B cell (primary cell): Measurements from ENCODE around the gene LYST.

ENCODE experiments used
- CTCF ChIP-seq: fragments of 200-600 bp; IDR thresholded peaks from one replicate; pipeline ENCODE4 v1.8.0; 2022; ENCODE audit warnings: antibody characterized with exemption, mild to moderate bottlenecking
- EZH2 ChIP-seq: IDR thresholded peaks from 2 replicates; pipeline ENCODE4 v1.6.1; 2012; ENCODE audit warnings: borderline replicate concordance, low read depth, mild to moderate bottlenecking, moderate library complexity, low read length; ENCODE audit not compliant: insufficient read depth, poor library complexity, severe bottlenecking

GRCh38 chr1:235841938-235842545 is 24.7 kb downstream of the LYST start:
- TF ChIP-seq CTCF (no peak), EZH2 (no peak)
